SK-N-MC (cell line): ENCODE measurements around the gene ATXN1.

Experiments
- EZH2 ChIP-seq: fragments of 200-600 bp; sonication (generic); IDR thresholded peaks from one replicate; pipeline ENCODE4 v1.6.1; 2017; ENCODE audit warnings: antibody characterized with exemption
- POLR2AphosphoS5 ChIP-seq: IDR thresholded peaks from 2 replicates; pipeline ENCODE4 v1.6.1; 2012; ENCODE audit warnings: mild to moderate bottlenecking, low read depth, low read length, borderline replicate concordance

GRCh38 chr6:16337295-16337975 is 423.8 kb downstream of the ATXN1 start:
- TF ChIP-seq POLR2AphosphoS5 = no peak
- TF ChIP-seq EZH2 = no peak
